ENCODE data around the gene ABHD14A. TPM values are rescaled to one million over a fixed set of nuclear protein-coding genes. Genes with fewer than 3 reads are reported as not detected.

The ABHD14A gene
- total and polyA plus RNA-seq, 2 of the 13 experiments (the other 11 are each of a cell fraction or from before 2014, with no cell fraction given) = 29.5 to 46.9 TPM

- TF ChIP-seq PHF20 (CRISPR knock-in tag; IDR thresholded peaks at IDR 0.05) = peak; percentile 98
- no peak for TF ChIP-seq ARNT (IDR thresholded peaks at IDR 0.05)
- peak; percentile 66; the same call in 1 of the 2 replicates for TF ChIP-seq XBP1 (CRISPR knock-in tag; IDR thresholded peaks at IDR 0.05)
- peak; percentile 28; the same call in 1 of the 2 replicates for TF ChIP-seq ZNF512B (CRISPR knock-in tag; IDR thresholded peaks at IDR 0.05; ENCODE audit: borderline replicate concordance)
- peak; percentile 96 for TF ChIP-seq KDM5A (IDR thresholded peaks at IDR 0.05; ENCODE audit: borderline replicate concordance, low read length)
- peak; percentile 87; the same call in 1 of the 2 replicates for TF ChIP-seq ZNF788 (CRISPR knock-in tag; IDR thresholded peaks at IDR 0.05; ENCODE audit: borderline replicate concordance)
- TF ChIP-seq, protein P1, sequence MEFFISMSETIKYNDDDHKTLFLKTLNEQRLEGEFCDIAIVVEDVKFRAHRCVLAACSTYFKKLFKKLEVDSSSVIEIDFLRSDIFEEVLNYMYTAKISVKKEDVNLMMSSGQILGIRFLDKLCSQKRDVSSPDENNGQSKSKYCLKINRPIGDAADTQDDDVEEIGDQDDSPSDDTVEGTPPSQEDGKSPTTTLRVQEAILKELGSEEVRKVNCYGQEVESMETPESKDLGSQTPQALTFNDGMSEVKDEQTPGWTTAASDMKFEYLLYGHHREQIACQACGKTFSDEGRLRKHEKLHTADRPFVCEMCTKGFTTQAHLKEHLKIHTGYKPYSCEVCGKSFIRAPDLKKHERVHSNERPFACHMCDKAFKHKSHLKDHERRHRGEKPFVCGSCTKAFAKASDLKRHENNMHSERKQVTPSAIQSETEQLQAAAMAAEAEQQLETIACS (CRISPR knock-in tag; IDR thresholded peaks at IDR 0.05) = no peak
- peak; percentile 88 for TF ChIP-seq ZNF766 (CRISPR knock-in tag; IDR thresholded peaks at IDR 0.05; ENCODE audit: borderline replicate concordance)
- TF ChIP-seq NAIF1 (CRISPR knock-in tag; IDR thresholded peaks at IDR 0.05; ENCODE audit: borderline replicate concordance) = peak; percentile 85
- TF ChIP-seq KLF13 (CRISPR knock-in tag; IDR thresholded peaks at IDR 0.05) = no peak
- TF ChIP-seq, protein P2, sequence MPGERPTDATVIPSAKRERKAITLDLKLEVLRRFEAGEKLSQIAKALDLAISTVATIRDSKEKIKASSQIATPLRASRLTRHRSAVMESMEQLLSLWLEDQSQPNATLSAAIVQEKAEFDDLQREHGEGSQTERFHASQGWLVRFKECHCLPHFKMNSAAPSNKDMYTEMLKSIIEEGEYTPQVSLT (CRISPR knock-in tag; IDR thresholded peaks at IDR 0.05; ENCODE audit: borderline replicate concordance, low read depth) = no peak; the same call in 1 of the 2 replicates
- peak; percentile 69; the same call in 1 of the 2 replicates for TF ChIP-seq ZNF205 (CRISPR knock-in tag; IDR thresholded peaks at IDR 0.05)
- peak; percentile 45; the same call in 1 of the 2 replicates for TF ChIP-seq EED (CRISPR knock-in tag; IDR thresholded peaks at IDR 0.05)
- no peak for TF ChIP-seq MLX (CRISPR knock-in tag; IDR thresholded peaks at IDR 0.05)
- TF ChIP-seq ZSCAN22 (CRISPR knock-in tag; IDR thresholded peaks at IDR 0.05) = peak; percentile 51; the same call in 1 of the 2 replicates
- peak; percentile 98; the same call in 1 of the 2 replicates for TF ChIP-seq AHR (CRISPR knock-in tag; IDR thresholded peaks at IDR 0.05)
- TF ChIP-seq ZNF33B (CRISPR knock-in tag; IDR thresholded peaks at IDR 0.05) = 0 out of 2 replicates have a peak, but pooled peaks have one; percentile 46
- no peak for TF ChIP-seq ZBTB42 (CRISPR knock-in tag; IDR thresholded peaks at IDR 0.05)
- TF ChIP-seq ARID2 (CRISPR knock-in tag; IDR thresholded peaks at IDR 0.05; ENCODE audit: borderline replicate concordance) = no peak
- peak; percentile 92 for TF ChIP-seq ZC3H13 (CRISPR knock-in tag; IDR thresholded peaks at IDR 0.05)
- peak; percentile 77 for TF ChIP-seq MTERF4 (CRISPR knock-in tag; IDR thresholded peaks at IDR 0.05)
- TF ChIP-seq CC2D1A (CRISPR knock-in tag; IDR thresholded peaks at IDR 0.05) = no peak
- TF ChIP-seq HOXA5 (CRISPR knock-in tag; IDR thresholded peaks at IDR 0.05) = peak; percentile 93
- TF ChIP-seq HDAC6 (IDR thresholded peaks at IDR 0.05; ENCODE audit: low read depth, low read length) = no peak
- TF ChIP-seq SMAD9 (CRISPR knock-in tag; IDR thresholded peaks at IDR 0.05) = no peak
Measured at GRCh38 chr3:51995346-51996163, 20.7 kb downstream of the ABHD14A start, which contains the start of gene RPL29 (continued).

All from HepG2 (cell line).